GM12878 (cell line): ENCODE measurements around the gene SSH2. TPM values are rescaled to one million over a fixed set of nuclear protein-coding genes. Genes with fewer than 3 reads are reported as not detected.
A peak's percentile ranks its signal among the peaks of the same experiment; 100 is the strongest.

Experiments
- ATAC-seq: fragments of 200-7000 bp; cut with Tn5 transposase; 3 replicates; pipeline ENCODE4 v1.9.1; 2020; ENCODE audit warnings: mild to moderate bottlenecking, moderate library complexity
- BruUV-seq: library from RNA; stranded (reverse); fragments of 400-500 nt; replicated peaks from 2 replicates; lab custom pipeline; 2021; lab: Mats Ljungman, UMichigan
- CTCF ChIA-PET: fragments of 300-600 bp; sonication (Branson Sonifier 250); formaldehyde crosslinking; extraction: SDS; loops from one replicate; lab custom pipeline; 2021; ENCODE audit warnings: inconsistent platforms; lab: Yijun Ruan, JAX
- POLR2A ChIA-PET: fragments of 350-600 bp; formaldehyde crosslinking; extraction: SDS; loops from one replicate; lab custom pipeline; 2021; ENCODE audit warnings: inconsistent platforms; lab: Charles Lee
- RAD21 ChIA-PET: fragments of 300-600 bp; sonication (Branson Sonifier 250); formaldehyde crosslinking; loops from one replicate; lab custom pipeline; 2023; ENCODE audit warnings: antibody characterized with exemption; ENCODE audit not compliant: unreplicated experiment; lab: Charles Lee
- SMC1A ChIA-PET: fragments of 300-600 bp; sonication (Branson Sonifier 250); formaldehyde crosslinking; loops from one replicate; lab custom pipeline; 2023; ENCODE audit not compliant: unreplicated experiment, uncharacterized antibody; lab: Charles Lee
- DNase-seq: peaks from one replicate; pipeline ENCODE4 v3.0.0-alpha.2; 2011; ENCODE audit warnings: low read depth, low spot score
- FAIRE-seq: peaks from 3 replicates; lab custom pipeline; 2011; peaks lifted over from hg19 to GRCh38; lab: Jason Lieb, UNC
- H2AFZ ChIP-seq: 2 replicates; pipeline ENCODE4 v1.6.0; 2011; ENCODE audit warnings: low read depth, low read length, control low read depth; ENCODE audit not compliant: control insufficient read depth
- H3K27ac ChIP-seq: 2 replicates; pipeline ENCODE4 v1.5.1; 2011; ENCODE audit warnings: control low read depth; ENCODE audit not compliant: control insufficient read depth, insufficient read depth
- H3K27me3 ChIP-seq, 2 experiments: replicated peaks in 1 of 2; 2 replicates each; pipeline versions ENCODE4 v1.6.0 to v1.6.1; 2011; ENCODE audit warnings: low read length in 1 of 2; ENCODE audit not compliant: control insufficient read depth in 2 of 2, insufficient read depth in 2 of 2
- H3K36me3 ChIP-seq, 2 experiments: 2 replicates each; pipeline ENCODE4 v1.5.1; 2011; ENCODE audit warnings: low read length in 1 of 2; ENCODE audit not compliant: control insufficient read depth in 2 of 2, insufficient read depth in 2 of 2
- H3K4me1 ChIP-seq: 2 replicates; pipeline ENCODE4 v1.6.1; 2011; ENCODE audit warnings: mild to moderate bottlenecking, low read length, moderate library complexity, mixed read lengths; ENCODE audit not compliant: control insufficient read depth, insufficient read depth
- H3K4me2 ChIP-seq: 2 replicates; pipeline ENCODE4 v1.6.0; 2011; ENCODE audit warnings: control low read depth; ENCODE audit not compliant: control insufficient read depth, insufficient read depth
- H3K4me3 ChIP-seq: fragments of 200-600 bp; sonication (generic); 2 replicates; pipeline ENCODE4 v1.5.1; 2016
- H3K79me2 ChIP-seq: 2 replicates; pipeline ENCODE4 v1.6.0; 2011; ENCODE audit warnings: low read length; ENCODE audit not compliant: control insufficient read depth, insufficient read depth
- H3K9ac ChIP-seq: 2 replicates; pipeline ENCODE4 v1.8.0; 2011; ENCODE audit warnings: low read length, control low read depth, mixed read lengths; ENCODE audit not compliant: control insufficient read depth, insufficient read depth
- H3K9me3 ChIP-seq: replicated peaks from 3 replicates; pipeline ENCODE4 v1.5.1; 2011; ENCODE audit warnings: mild to moderate bottlenecking, low read length; ENCODE audit not compliant: control insufficient read depth, insufficient read depth
- H4K20me1 ChIP-seq: 2 replicates; pipeline ENCODE4 v1.6.0; 2011; ENCODE audit not compliant: control insufficient read depth, insufficient read depth
- NR2C2 ChIP-seq: IDR thresholded peaks from 2 replicates; pipeline ENCODE4 v1.6.1; 2011; ENCODE audit warnings: borderline replicate concordance, low read depth; ENCODE audit not compliant: control insufficient read depth, insufficient read length
- PKNOX1 ChIP-seq: fragments of 450-650 bp; IDR thresholded peaks from 2 replicates; pipeline ENCODE4 v1.6.1; 2016; ENCODE audit warnings: mild to moderate bottlenecking
- POLR2A ChIP-seq: IDR thresholded peaks from 2 replicates; pipeline ENCODE4 v1.6.1; 2011; ENCODE audit warnings: low read depth, mild to moderate bottlenecking, low read length
- POLR2AphosphoS5 ChIP-seq: IDR thresholded peaks from 2 replicates; pipeline ENCODE4 v1.6.1; 2011; ENCODE audit warnings: mild to moderate bottlenecking, low read length, inconsistent platforms
- WGBS: methylation state at CpG from one replicate; pipeline ENCODE4 v1.1.6; 2016; ENCODE audit warnings: low lambda C conversion rate; ENCODE audit not compliant: insufficient replicate concordance, insufficient coverage; ENCODE audit errors: missing lambda C conversion rate; 5-methylcytosine and 5-hydroxymethylcytosine counted together
- in situ Hi-C: fragments of 300-500 bp; cut with MboI; formaldehyde crosslinking; loops from 9 replicates; pipeline ENCODE4 v1.14.3; 2018; ENCODE audit warnings: mixed read lengths
- intact Hi-C: fragments of 100-400 bp; cut with micrococcal nuclease; formaldehyde crosslinking; loops from one replicate; pipeline ENCODE4 v1.14.2; 2022; ENCODE audit not compliant: unreplicated experiment
- polyA plus RNA-seq, 11 experiments: library from polyadenylated mRNA; depleted of rRNA in 4 of 11; unstranded in 6 of 11; stranded (reverse) in 5 of 11; fragments of >200 nt; fragmentation: Nextera tagmentation in 4 of 11; fragmentation: Illumina TruSeq in 1 of 11; extraction: Ambion mirVana in 4 of 11; extraction: Trizol in 1 of 11; gene quantifications; 1 replicate in 1 of 11; 2 replicates in 10 of 11; pipeline versions ENCODE4 v1.2.1 to v1.2.3, GENCODE V29; 2011 to 2016; ENCODE audit warnings: inconsistent platforms in 2 of 11, missing spikeins in 2 of 11, low read depth in 1 of 11
- total RNA-seq, 4 experiments: library from RNA; depleted of rRNA in 3 of 4; stranded (reverse); fragments of >200 nt in 3 of 4; fragmentation: Illumina TruSeq in 1 of 4; extraction: Trizol in 1 of 4; gene quantifications; 2 replicates each; pipeline versions ENCODE4 v1.2.1 to v1.2.3, GENCODE V29; 2013 to 2021

SSH2 gene
- total and polyA plus RNA-seq, 10 of the 15 experiments (the other 5 are each of a cell fraction or from before 2014, with no cell fraction given): 9.3 to 65.9 (median 34.0) TPM

- no peak overlapping the region for H3K27ac ChIP-seq
- SMC1A ChIA-PET: interaction anchor here (0.7 to 1.7 kb wide), 3 partner anchors 9 to 21 kb away, joined by 3 to 5 read pairs (median 3); no protein-coding TSS in a partner anchor
- POLR2A ChIA-PET: interaction anchor here (0.6 to 1.8 kb wide), 2 partner anchors 8 to 9 kb away, joined by 3 to 6 read pairs; no protein-coding TSS in a partner anchor
- no peaks in the 10 kb centered on the region for H3K9me3 ChIP-seq
- no peak overlapping the region for H3K4me2 ChIP-seq
- no peak overlapping the region for H3K9ac ChIP-seq
- ATAC-seq: no peak
- RAD21 ChIA-PET: interaction anchor here (0.7 to 1.0 kb wide), 2 partner anchors 20 to 61 kb away, joined by 6 read pairs; no protein-coding TSS in a partner anchor
- TF ChIP-seq NR2C2 (no peak), PKNOX1 (peak; percentile 46; the same call in 1 of the 2 replicates)
- H3K27me3 ChIP-seq: no peaks in the 10 kb centered on the region
- no peak for FAIRE-seq
- no peaks in the 10 kb centered on the region for H4K20me1 ChIP-seq
- WGBS: 54% methylated on average over 3 of the region's 3 CpGs
- H3K4me3 ChIP-seq: no peak overlapping the region
- H2AFZ ChIP-seq: no peak overlapping the region
- in situ Hi-C loops (no loop called here), intact Hi-C loops (no loop called here)
- 0 out of 4 replicates have a peak, but pooled peaks cover 0 to 5% of the 10 kb centered on the region in 2 experiments for H3K36me3 ChIP-seq
- BruUV-seq: no TSS peak
- DNase-seq: no peak
- peaks cover 43% of the 10 kb centered on the region for H3K79me2 ChIP-seq
- CTCF ChIA-PET: no interaction called here
- H3K4me1 ChIP-seq: peaks cover 6% of the 10 kb centered on the region; the same call in 1 of the 2 replicates
Observed at GRCh38 chr17:29742210-29742513, 187.9 kb downstream of the SSH2 start.

- no peak for FAIRE-seq
- Histone ChIP-seq H2AFZ (no peak overlapping the region), H3K36me3 (0 out of 4 replicates have a peak, but pooled peaks cover 0 to 5% of the 10 kb centered on the region in 2 experiments), H3K27me3 (no peaks in the 10 kb centered on the region), H3K27ac (no peak overlapping the region), H3K9me3 (no peaks in the 10 kb centered on the region), H3K79me2 (peaks cover 25% of the 10 kb centered on the region), H4K20me1 (no peaks in the 10 kb centered on the region), H3K9ac (no peak overlapping the region), H3K4me1 (no peaks in the 10 kb centered on the region), H3K4me2 (no peak overlapping the region), H3K4me3 (no peak overlapping the region)
- in situ Hi-C loops: no loop called here
- BruUV-seq: no TSS peak
- SMC1A ChIA-PET: interaction anchor here (0.8 to 1.7 kb wide), 4 partner anchors 10 to 20 kb away, joined by 3 to 7 read pairs (median 4); no protein-coding TSS in a partner anchor
- CTCF ChIA-PET: interaction anchor here (1.1 kb wide), 1 partner anchor 37 kb away, joined by 3 read pairs; no protein-coding TSS in a partner anchor
- RAD21 ChIA-PET: interaction anchor here (0.9 kb wide), 1 partner anchor 100 kb away, joined by 4 read pairs; no protein-coding TSS in a partner anchor
- no peak for TF ChIP-seq POLR2AphosphoS5
- no peak for TF ChIP-seq POLR2A
- intact Hi-C loops: no loop called here
- WGBS: 97% methylated on average over 4 of the region's 4 CpGs
- no peak for DNase-seq
- ATAC-seq: no peak
- POLR2A ChIA-PET: interaction anchor here (0.5 to 0.7 kb wide), 2 partner anchors 11 to 15 kb away, joined by 3 to 6 read pairs; no protein-coding TSS in a partner anchor
Observed at GRCh38 chr17:29740017-29740416, 190.0 kb downstream of the SSH2 start.
